C1 segment of cervical spinal cord (tissue), 14 donors: ENCODE data around the gene TOX4.

ENCODE experiments used
- DNase-seq, 14 donors: peaks; one replicate each; lab custom pipeline; 2025; lab: John Stamatoyannopoulos, UW

The TOX4 gene

GRCh38 chr14:21501568-21501967 is 24.6 kb downstream of the TOX4 start:
- no peak for DNase-seq

- no peak for DNase-seq
Observed at GRCh38 chr14:21503376-21503775, 26.4 kb downstream of the TOX4 start.

- no peak for DNase-seq
Observed at GRCh38 chr14:21505012-21505553, 28.1 kb downstream of the TOX4 start.

GRCh38 chr14:21506557-21506956 is 29.6 kb downstream of the TOX4 start:
- DNase-seq: no peak

GRCh38 chr14:21509432-21510143 is 32.6 kb downstream of the TOX4 start:
- no peak for DNase-seq

GRCh38 chr14:21510735-21511657 is 34.0 kb downstream of the TOX4 start, which contains the start of gene METTL3:
METTL3 (minus strand) TSS chr14:21511340; CDS start chr14:21511223, 117 bp downstream.
- DNase-seq: peak; percentile 55 to 99 (median 92)

GRCh38 chr14:21514341-21514740 is 37.3 kb downstream of the TOX4 start:
- no peak for DNase-seq

- no peak for DNase-seq
Observed at GRCh38 chr14:21518725-21519124, 41.7 kb downstream of the TOX4 start.

- peak in 1 of 14 donors; percentile 6 for DNase-seq
Observed at GRCh38 chr14:21520767-21521166, 43.8 kb downstream of the TOX4 start.

- DNase-seq: no peak
Observed at GRCh38 chr14:21521501-21521900, 44.5 kb downstream of the TOX4 start.

- no peak for DNase-seq
Observed at GRCh38 chr14:21523203-21523602, 46.2 kb downstream of the TOX4 start.

- peak in 6 of 14 donors; percentile 6 to 48 (median 26) for DNase-seq
Observed at GRCh38 chr14:21524575-21525490, 47.8 kb downstream of the TOX4 start.

GRCh38 chr14:21525571-21525961 is 48.6 kb downstream of the TOX4 start:
- peak in 5 of 14 donors; percentile 5 to 55 (median 39) for DNase-seq

GRCh38 chr14:21525962-21526671 is 49.1 kb downstream of the TOX4 start, which contains the start of gene SALL2:
SALL2 (minus strand) TSS chr14:21526346; CDS start chr14:21526127, 219 bp downstream.
- DNase-seq: peak in 12 of 14 donors; percentile 9 to 97 (median 64)

GRCh38 chr14:21526672-21527317 is 49.8 kb downstream of the TOX4 start:
- peak in 1 of 14 donors; percentile 63 for DNase-seq

- DNase-seq: no peak
Observed at GRCh38 chr14:21527318-21527679, 50.3 kb downstream of the TOX4 start.

GRCh38 chr14:21528381-21529348 is 51.7 kb downstream of the TOX4 start:
- DNase-seq: no peak

GRCh38 chr14:21529515-21529914 is 52.5 kb downstream of the TOX4 start:
- DNase-seq: no peak

- DNase-seq: no peak
Observed at GRCh38 chr14:21533294-21533693, 56.3 kb downstream of the TOX4 start.
